Hepatocyte (in vitro differentiated cells): ENCODE data around the gene HELZ2. TPM values are rescaled to one million over a fixed set of nuclear protein-coding genes. Genes with fewer than 3 reads are reported as not detected.
A peak's percentile ranks its signal among the peaks of the same experiment; 100 is the strongest.

ENCODE experiments used
- DNase-seq: peaks from one replicate; pipeline ENCODE4 v3.0.0-alpha.2; 2016; ENCODE audit warnings: low spot score
- H2AFZ ChIP-seq: fragments of 200-600 bp; sonication (generic); 2 replicates; pipeline ENCODE4 v1.6.0; 2016; ENCODE audit warnings: antibody characterized with exemption, mild to moderate bottlenecking
- H3K27ac ChIP-seq: fragments of 200-600 bp; sonication (generic); 2 replicates; pipeline ENCODE4 v1.5.1; 2016; ENCODE audit warnings: mild to moderate bottlenecking
- H3K27me3 ChIP-seq: fragments of 200-600 bp; sonication (generic); 2 replicates; pipeline ENCODE4 v1.6.1; 2016
- H3K36me3 ChIP-seq: fragments of 200-600 bp; sonication (generic); replicated peaks from 2 replicates; pipeline ENCODE4 v1.5.1; 2016; ENCODE audit warnings: low read depth; ENCODE audit not compliant: insufficient read depth
- H3K4me1 ChIP-seq: fragments of 200-600 bp; sonication (generic); 2 replicates; pipeline ENCODE4 v1.5.1; 2016; ENCODE audit warnings: mild to moderate bottlenecking, moderate library complexity; ENCODE audit not compliant: insufficient read depth
- H3K4me2 ChIP-seq: fragments of 200-600 bp; sonication (generic); 2 replicates; pipeline ENCODE4 v1.6.0; 2016
- H3K4me3 ChIP-seq: fragments of 200-600 bp; sonication (generic); 2 replicates; pipeline ENCODE4 v1.5.1; 2016; ENCODE audit warnings: mild to moderate bottlenecking
- H3K79me2 ChIP-seq: fragments of 200-600 bp; sonication (generic); 2 replicates; pipeline ENCODE4 v1.6.0; 2017; ENCODE audit warnings: mild to moderate bottlenecking
- H3K9me2 ChIP-seq: fragments of 200-600 bp; sonication (generic); replicated peaks from 2 replicates; pipeline ENCODE4 v1.6.0; 2017; ENCODE audit warnings: mild to moderate bottlenecking; ENCODE audit not compliant: insufficient read depth
- H3K9me3 ChIP-seq: fragments of 200-600 bp; sonication (generic); 2 replicates; pipeline ENCODE4 v1.5.1; 2016; ENCODE audit warnings: low read depth, mild to moderate bottlenecking
- H4K20me1 ChIP-seq: fragments of 200-600 bp; sonication (generic); 2 replicates; pipeline ENCODE4 v1.6.0; 2016; ENCODE audit warnings: mild to moderate bottlenecking; ENCODE audit not compliant: insufficient read depth, poor library complexity, severe bottlenecking
- EZH2 ChIP-seq: fragments of 200-600 bp; sonication (generic); IDR thresholded peaks from 2 replicates; pipeline ENCODE4 v1.6.1; 2016; ENCODE audit warnings: antibody characterized with exemption, mild to moderate bottlenecking, borderline replicate concordance
- EZH2phosphoT487 ChIP-seq: fragments of 200-600 bp; sonication (generic); IDR thresholded peaks from one replicate; pipeline ENCODE4 v1.6.1; 2018; ENCODE audit warnings: antibody characterized with exemption, mild to moderate bottlenecking, low read depth, moderate library complexity; ENCODE audit not compliant: unreplicated experiment, severe bottlenecking
- WGBS: methylation state at CpG from one replicate; pipeline ENCODE4 v1.1.6; 2016; ENCODE audit warnings: low lambda C conversion rate; ENCODE audit errors: missing lambda C conversion rate; 5-methylcytosine and 5-hydroxymethylcytosine counted together
- polyA plus RNA-seq: library from polyadenylated mRNA; unstranded; fragments of >200 nt; fragmentation: Nextera tagmentation; extraction: Ambion mirVana; gene quantifications from 2 replicates; pipeline ENCODE4 v1.2.1, GENCODE V29; 2016
- total RNA-seq: library from RNA; depleted of rRNA; stranded (reverse); fragments of >200 nt; gene quantifications from 2 replicates; pipeline ENCODE4 v1.2.3, GENCODE V29; 2014
- TF ChIP-seq, protein P1 (sequence below): fragments of 200-600 bp; sonication (generic); IDR thresholded peaks from 2 replicates; pipeline ENCODE4 v1.5.1; 2016; ENCODE audit warnings: antibody characterized with exemption, mild to moderate bottlenecking; ENCODE audit not compliant: poor library complexity

HELZ2 gene
- total and polyA plus RNA-seq, 2 experiments from 2014 or later, result 4.6 to 17.0 TPM

DNA sequence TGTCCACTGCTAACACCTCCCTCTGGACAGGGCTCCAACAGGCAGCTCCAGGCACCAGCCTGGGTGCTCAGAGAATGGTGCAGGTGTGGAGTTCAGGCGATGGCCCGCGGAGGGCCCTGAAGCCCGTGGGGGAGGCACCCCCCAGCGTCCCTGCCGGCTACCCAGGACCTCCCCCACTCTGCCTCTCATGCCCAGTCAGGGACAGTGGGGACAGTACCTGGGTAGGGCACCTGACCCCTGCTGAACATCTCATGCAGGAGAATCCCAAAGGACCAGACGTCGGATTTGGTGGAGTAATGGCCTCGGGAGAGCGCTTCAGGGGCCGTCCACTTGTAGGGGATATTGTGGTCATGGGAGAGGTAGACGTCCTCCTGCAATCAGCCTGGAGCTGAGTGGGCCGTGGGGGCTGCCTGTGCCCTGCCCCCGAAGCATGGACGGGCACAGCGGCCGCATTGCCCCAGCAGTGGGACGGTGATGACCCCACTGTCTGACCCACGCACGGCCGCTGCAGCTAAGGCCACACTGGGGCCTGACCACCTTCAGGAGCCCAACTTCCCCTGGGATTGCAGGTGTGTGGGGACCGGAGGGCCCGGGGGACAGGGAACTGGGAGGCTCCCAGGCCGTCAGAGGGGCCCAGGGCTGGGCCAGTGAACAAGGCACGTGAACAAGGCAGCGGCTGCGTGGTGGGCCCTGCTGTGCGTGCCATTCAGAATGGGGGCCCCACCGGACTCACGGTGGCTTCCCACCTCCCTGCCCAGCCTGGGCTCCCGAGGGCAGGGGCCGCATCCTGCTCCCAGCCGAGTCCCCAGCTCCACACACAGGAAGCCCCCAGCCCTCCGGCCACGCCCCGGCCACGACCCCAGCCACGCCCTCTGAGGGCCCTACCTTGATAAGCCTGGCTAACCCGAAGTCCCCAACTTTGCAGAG, 43.9 kb downstream of the HELZ2 start:
- Histone ChIP-seq H3K27me3 (no peaks in the 10 kb centered on the region), H2AFZ (no peak overlapping the region), H3K9me3 (no peaks in the 10 kb centered on the region), H3K4me3 (no peak overlapping the region), H3K79me2 (no peaks in the 10 kb centered on the region), H4K20me1 (no peaks in the 10 kb centered on the region), H3K9me2 (no peaks in the 10 kb centered on the region), H3K4me2 (no peak overlapping the region), H3K4me1 (no peaks in the 10 kb centered on the region), H3K27ac (no peak overlapping the region), H3K36me3 (no peaks in the 10 kb centered on the region)
- peak; percentile 11 for DNase-seq
- TF ChIP-seq, protein P1, sequence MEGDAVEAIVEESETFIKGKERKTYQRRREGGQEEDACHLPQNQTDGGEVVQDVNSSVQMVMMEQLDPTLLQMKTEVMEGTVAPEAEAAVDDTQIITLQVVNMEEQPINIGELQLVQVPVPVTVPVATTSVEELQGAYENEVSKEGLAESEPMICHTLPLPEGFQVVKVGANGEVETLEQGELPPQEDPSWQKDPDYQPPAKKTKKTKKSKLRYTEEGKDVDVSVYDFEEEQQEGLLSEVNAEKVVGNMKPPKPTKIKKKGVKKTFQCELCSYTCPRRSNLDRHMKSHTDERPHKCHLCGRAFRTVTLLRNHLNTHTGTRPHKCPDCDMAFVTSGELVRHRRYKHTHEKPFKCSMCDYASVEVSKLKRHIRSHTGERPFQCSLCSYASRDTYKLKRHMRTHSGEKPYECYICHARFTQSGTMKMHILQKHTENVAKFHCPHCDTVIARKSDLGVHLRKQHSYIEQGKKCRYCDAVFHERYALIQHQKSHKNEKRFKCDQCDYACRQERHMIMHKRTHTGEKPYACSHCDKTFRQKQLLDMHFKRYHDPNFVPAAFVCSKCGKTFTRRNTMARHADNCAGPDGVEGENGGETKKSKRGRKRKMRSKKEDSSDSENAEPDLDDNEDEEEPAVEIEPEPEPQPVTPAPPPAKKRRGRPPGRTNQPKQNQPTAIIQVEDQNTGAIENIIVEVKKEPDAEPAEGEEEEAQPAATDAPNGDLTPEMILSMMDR, result no peak
- TF ChIP-seq EZH2 (no peak), EZH2phosphoT487 (no peak)
- WGBS, result 90% methylated on average over 29 of the region's 39 CpGs

DNA sequence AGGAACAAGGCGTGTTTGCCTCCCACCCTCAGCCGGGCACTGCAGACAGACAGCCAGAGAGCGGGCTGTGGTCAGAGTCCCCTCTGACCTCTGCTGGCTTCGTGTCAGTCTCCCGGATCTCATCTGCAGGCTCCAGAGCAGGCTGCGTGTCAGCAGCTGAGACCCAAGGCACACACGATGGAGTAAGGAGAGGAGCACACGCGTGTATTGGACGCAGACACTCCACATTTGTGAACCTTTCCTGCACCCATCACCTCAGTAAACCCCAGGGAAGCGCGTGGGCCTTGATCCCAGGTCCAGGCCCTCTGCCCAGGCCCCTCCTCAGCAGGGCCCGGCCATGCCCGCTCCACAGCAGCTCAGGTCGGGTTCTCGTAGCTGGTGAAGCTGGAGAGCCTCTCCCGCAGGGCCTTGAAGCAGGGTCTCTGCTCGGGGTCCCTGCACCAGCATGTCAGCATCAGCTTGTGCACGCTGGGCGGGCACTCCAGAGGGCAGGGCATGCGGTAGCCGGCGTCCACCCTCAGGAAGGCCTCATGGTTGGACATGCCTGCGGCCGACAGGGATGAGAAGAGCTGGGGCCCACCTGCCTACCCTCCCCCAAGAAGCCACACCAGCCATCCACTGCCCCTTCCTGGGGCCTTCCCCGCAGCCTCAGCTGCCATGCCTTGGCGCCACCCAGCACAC, 44.7 kb downstream of the HELZ2 start:
- Histone ChIP-seq H2AFZ (no peak overlapping the region), H4K20me1 (no peaks in the 10 kb centered on the region), H3K27me3 (no peaks in the 10 kb centered on the region), H3K27ac (no peak overlapping the region), H3K79me2 (no peaks in the 10 kb centered on the region), H3K4me3 (no peak overlapping the region), H3K36me3 (no peaks in the 10 kb centered on the region), H3K4me1 (no peaks in the 10 kb centered on the region), H3K9me3 (no peaks in the 10 kb centered on the region), H3K9me2 (no peaks in the 10 kb centered on the region), H3K4me2 (no peak overlapping the region)
- WGBS, result 91% methylated on average over 26 of the region's 27 CpGs
- DNase-seq, result no peak
- TF ChIP-seq EZH2, result no peak

DNA sequence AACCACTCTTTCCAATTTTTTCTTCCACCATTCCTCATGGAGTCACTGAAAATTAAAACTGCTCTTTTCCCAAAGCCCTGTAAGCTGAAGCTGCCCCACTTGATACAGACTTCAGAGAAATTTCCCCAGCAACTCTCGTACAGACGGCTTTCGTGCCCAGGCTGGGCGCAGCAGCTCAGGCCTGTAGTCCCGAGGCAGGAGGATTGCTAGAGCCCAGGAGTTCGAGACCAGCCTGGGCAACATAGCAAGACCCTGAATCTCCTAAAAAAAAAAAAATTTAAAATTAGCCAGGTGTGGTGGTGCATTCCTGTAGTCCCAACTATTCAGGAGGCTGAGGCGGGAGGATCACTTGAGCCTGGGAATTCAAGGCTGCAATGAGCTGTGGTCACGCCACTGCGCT, 46.9 kb downstream of the HELZ2 start:
- H3K4me3 ChIP-seq, result no peak overlapping the region
- H3K27me3 ChIP-seq, result no peaks in the 10 kb centered on the region
- no peak overlapping the region for H3K27ac ChIP-seq
- no peak for DNase-seq
- no peaks in the 10 kb centered on the region for H3K9me2 ChIP-seq
- peaks cover 5% of the 10 kb centered on the region for H3K4me1 ChIP-seq
- no peak overlapping the region for H3K4me2 ChIP-seq
- 93% methylated on average over 9 of the region's 9 CpGs for WGBS
- peaks cover 4% of the 10 kb centered on the region for H3K79me2 ChIP-seq
- no peaks in the 10 kb centered on the region for H3K9me3 ChIP-seq
- H3K36me3 ChIP-seq, result no peaks in the 10 kb centered on the region
- H2AFZ ChIP-seq, result no peak overlapping the region
- H4K20me1 ChIP-seq, result peaks cover 12% of the 10 kb centered on the region
- TF ChIP-seq, protein P1, result no peak
- no peak for TF ChIP-seq EZH2
- TF ChIP-seq EZH2phosphoT487, result no peak

- Histone ChIP-seq H3K27ac (no peak overlapping the region), H4K20me1 (peaks cover 24% of the 10 kb centered on the region), H3K79me2 (peaks cover 16% of the 10 kb centered on the region), H3K9me3 (no peaks in the 10 kb centered on the region), H2AFZ (no peak overlapping the region), H3K4me1 (peaks cover 8% of the 10 kb centered on the region), H3K9me2 (no peaks in the 10 kb centered on the region), H3K36me3 (no peaks in the 10 kb centered on the region), H3K4me3 (no peak overlapping the region), H3K4me2 (no peak overlapping the region), H3K27me3 (no peaks in the 10 kb centered on the region)
- TF ChIP-seq, protein P1, result no peak
- TF ChIP-seq EZH2phosphoT487 (no peak), EZH2 (no peak)
- no peak for DNase-seq
- WGBS, result 45% methylated on average over 2 of the region's 2 CpGs
Measured at GRCh38 chr20:63525971-63526370, 48.1 kb downstream of the HELZ2 start.
